Nephron progenitor cell (in vitro differentiated cells): ENCODE results near the gene IGF1R.

ENCODE experiments used
- DNase-seq: peaks from one replicate; pipeline ENCODE4 v3.0.0; 2021
- H3K27ac Mint-ChIP-seq: 2 replicates; pipeline ENCODE4 v1.8.0; 2021; ENCODE audit warnings: mild to moderate bottlenecking, moderate library complexity, mixed read lengths
- H3K27me3 Mint-ChIP-seq: 2 replicates; pipeline ENCODE4 v1.8.0; 2021; ENCODE audit warnings: mild to moderate bottlenecking, low read depth, mixed read lengths; ENCODE audit not compliant: poor library complexity
- H3K36me3 Mint-ChIP-seq: 2 replicates; pipeline ENCODE4 v1.8.0; 2021; ENCODE audit warnings: low read depth, mixed read lengths
- H3K4me1 Mint-ChIP-seq: 2 replicates; pipeline ENCODE4 v1.8.0; 2021; ENCODE audit warnings: mixed read lengths
- H3K4me3 Mint-ChIP-seq: 2 replicates; pipeline ENCODE4 v1.8.0; 2021; ENCODE audit warnings: mild to moderate bottlenecking, moderate library complexity, mixed read lengths
- H3K9me3 Mint-ChIP-seq: 2 replicates; pipeline ENCODE4 v1.8.0; 2021; ENCODE audit warnings: mild to moderate bottlenecking, moderate library complexity, mixed read lengths
- TF ChIP-seq, protein P1 (sequence below): fragments of 200-600 bp; sonication (generic); IDR thresholded peaks from 2 replicates; pipeline ENCODE4 v1.5.0; 2021; ENCODE audit warnings: antibody characterized with exemption

The IGF1R gene

GRCh38 chr15:98865397-98866339 is 217.3 kb downstream of the IGF1R start:
- Mint-ChIP-seq H3K36me3 (peaks cover 27% of the 10 kb centered on the region), H3K4me1 (peaks cover 46% of the 10 kb centered on the region), H3K4me3 (peak overlapping the region; percentile 7), H3K9me3 (peaks cover 14% of the 10 kb centered on the region), H3K27ac (peak overlapping the region; percentile 55), H3K27me3 (no peaks in the 10 kb centered on the region)
- DNase-seq = no peak
- TF ChIP-seq, protein P1, sequence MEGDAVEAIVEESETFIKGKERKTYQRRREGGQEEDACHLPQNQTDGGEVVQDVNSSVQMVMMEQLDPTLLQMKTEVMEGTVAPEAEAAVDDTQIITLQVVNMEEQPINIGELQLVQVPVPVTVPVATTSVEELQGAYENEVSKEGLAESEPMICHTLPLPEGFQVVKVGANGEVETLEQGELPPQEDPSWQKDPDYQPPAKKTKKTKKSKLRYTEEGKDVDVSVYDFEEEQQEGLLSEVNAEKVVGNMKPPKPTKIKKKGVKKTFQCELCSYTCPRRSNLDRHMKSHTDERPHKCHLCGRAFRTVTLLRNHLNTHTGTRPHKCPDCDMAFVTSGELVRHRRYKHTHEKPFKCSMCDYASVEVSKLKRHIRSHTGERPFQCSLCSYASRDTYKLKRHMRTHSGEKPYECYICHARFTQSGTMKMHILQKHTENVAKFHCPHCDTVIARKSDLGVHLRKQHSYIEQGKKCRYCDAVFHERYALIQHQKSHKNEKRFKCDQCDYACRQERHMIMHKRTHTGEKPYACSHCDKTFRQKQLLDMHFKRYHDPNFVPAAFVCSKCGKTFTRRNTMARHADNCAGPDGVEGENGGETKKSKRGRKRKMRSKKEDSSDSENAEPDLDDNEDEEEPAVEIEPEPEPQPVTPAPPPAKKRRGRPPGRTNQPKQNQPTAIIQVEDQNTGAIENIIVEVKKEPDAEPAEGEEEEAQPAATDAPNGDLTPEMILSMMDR = no peak

DNA sequence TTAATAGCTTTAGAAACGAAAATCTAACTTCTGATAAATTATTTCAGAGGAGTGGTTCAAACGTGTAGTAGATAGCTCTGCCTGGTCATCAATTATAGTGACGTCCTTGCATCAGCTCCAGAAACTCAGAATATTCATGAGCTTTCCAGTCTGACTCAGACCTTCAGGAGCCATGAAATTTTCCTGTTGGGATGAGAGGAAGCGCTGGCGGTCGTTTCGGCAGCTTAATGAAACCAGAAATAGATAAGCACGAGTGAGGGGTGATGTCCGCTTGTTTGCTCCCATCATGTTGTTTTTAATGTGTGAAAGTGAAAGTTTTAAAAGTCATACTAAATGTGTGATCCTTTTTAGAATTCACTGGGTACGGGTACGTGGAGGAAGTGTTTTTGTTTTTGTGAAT is 218.2 kb downstream of the IGF1R start:
- Mint-ChIP-seq H3K4me1 (peaks cover 41% of the 10 kb centered on the region), H3K4me3 (no peak overlapping the region), H3K36me3 (peaks cover 31% of the 10 kb centered on the region), H3K27ac (peak overlapping the region; percentile 16), H3K27me3 (no peaks in the 10 kb centered on the region), H3K9me3 (peaks cover 14% of the 10 kb centered on the region)
- DNase-seq = no peak
- TF ChIP-seq, protein P1 = no peak

- peaks cover 14% of the 10 kb centered on the region for H3K9me3 Mint-ChIP-seq
- peaks cover 46% of the 10 kb centered on the region for H3K4me1 Mint-ChIP-seq
- TF ChIP-seq, protein P1 = no peak
- no peak for DNase-seq
- H3K36me3 Mint-ChIP-seq = peaks cover 37% of the 10 kb centered on the region
- H3K27me3 Mint-ChIP-seq = no peaks in the 10 kb centered on the region
- H3K27ac Mint-ChIP-seq = peak overlapping the region; percentile 33
- no peak overlapping the region for H3K4me3 Mint-ChIP-seq
Observed at GRCh38 chr15:98868564-98868963, 220.2 kb downstream of the IGF1R start.

DNA sequence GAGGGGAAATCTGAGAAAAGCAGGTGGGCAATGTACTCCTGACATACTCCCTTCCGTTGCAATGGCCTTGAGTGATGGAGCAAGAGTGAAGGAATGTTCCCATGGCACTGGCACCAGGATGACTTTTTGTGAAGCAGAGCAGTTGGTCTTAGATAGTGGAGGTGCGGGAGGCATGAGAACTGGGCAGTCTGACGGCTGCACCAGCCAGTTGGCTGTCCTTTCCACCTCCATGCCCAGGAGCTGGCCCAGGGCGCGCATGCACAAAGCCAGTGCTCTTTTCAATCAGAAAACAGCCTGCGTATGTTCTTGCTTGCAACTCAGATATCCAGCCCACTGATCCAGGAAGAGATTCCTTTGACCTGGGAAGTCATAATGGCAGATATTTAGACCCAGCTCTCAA is 222.4 kb downstream of the IGF1R start:
- no peak for DNase-seq
- H3K4me1 Mint-ChIP-seq = peaks cover 67% of the 10 kb centered on the region
- H3K27ac Mint-ChIP-seq = no peak overlapping the region
- H3K9me3 Mint-ChIP-seq = peaks cover 5% of the 10 kb centered on the region
- H3K4me3 Mint-ChIP-seq = no peak overlapping the region
- H3K36me3 Mint-ChIP-seq = peaks cover 26% of the 10 kb centered on the region
- no peaks in the 10 kb centered on the region for H3K27me3 Mint-ChIP-seq
- TF ChIP-seq, protein P1 = no peak

- Mint-ChIP-seq H3K4me1 (peaks cover 64% of the 10 kb centered on the region), H3K27me3 (no peaks in the 10 kb centered on the region), H3K36me3 (peaks cover 19% of the 10 kb centered on the region), H3K27ac (no peak overlapping the region), H3K4me3 (no peak overlapping the region), H3K9me3 (no peaks in the 10 kb centered on the region)
- TF ChIP-seq, protein P1 = no peak
- no peak for DNase-seq
Observed at GRCh38 chr15:98872774-98873173, 224.4 kb downstream of the IGF1R start.
